AG04449 (cell line): ENCODE results near the gene MTHFD1L.

ENCODE experiments used
- CTCF ChIA-PET: fragments of 350-600 bp; formaldehyde crosslinking; extraction: SDS; loops from one replicate; lab custom pipeline; 2021; ENCODE audit warnings: antibody characterized with exemption; lab: Yijun Ruan, JAX
- POLR2A ChIA-PET: fragments of 400-600, 350-600 bp; formaldehyde crosslinking; extraction: SDS; loops from one replicate; lab custom pipeline; 2020; ENCODE audit warnings: antibody characterized with exemption, inconsistent platforms; lab: Yijun Ruan, JAX
- DNase-seq: peaks from one replicate; pipeline ENCODE4 v3.0.0-alpha.2; 2010; ENCODE audit warnings: low read depth, low spot score
- H3K4me3 ChIP-seq: 2 replicates; pipeline ENCODE4 v1.5.1; 2011; ENCODE audit warnings: low read depth, mild to moderate bottlenecking, control low read depth, low read length
- CTCF ChIP-seq: IDR thresholded peaks from one replicate; pipeline ENCODE4 v1.5.1; 2011; ENCODE audit warnings: mild to moderate bottlenecking, moderate library complexity, low read length, control low read depth, inconsistent platforms; ENCODE audit not compliant: insufficient read depth; ENCODE audit errors: missing control alignments

The MTHFD1L gene

DNA sequence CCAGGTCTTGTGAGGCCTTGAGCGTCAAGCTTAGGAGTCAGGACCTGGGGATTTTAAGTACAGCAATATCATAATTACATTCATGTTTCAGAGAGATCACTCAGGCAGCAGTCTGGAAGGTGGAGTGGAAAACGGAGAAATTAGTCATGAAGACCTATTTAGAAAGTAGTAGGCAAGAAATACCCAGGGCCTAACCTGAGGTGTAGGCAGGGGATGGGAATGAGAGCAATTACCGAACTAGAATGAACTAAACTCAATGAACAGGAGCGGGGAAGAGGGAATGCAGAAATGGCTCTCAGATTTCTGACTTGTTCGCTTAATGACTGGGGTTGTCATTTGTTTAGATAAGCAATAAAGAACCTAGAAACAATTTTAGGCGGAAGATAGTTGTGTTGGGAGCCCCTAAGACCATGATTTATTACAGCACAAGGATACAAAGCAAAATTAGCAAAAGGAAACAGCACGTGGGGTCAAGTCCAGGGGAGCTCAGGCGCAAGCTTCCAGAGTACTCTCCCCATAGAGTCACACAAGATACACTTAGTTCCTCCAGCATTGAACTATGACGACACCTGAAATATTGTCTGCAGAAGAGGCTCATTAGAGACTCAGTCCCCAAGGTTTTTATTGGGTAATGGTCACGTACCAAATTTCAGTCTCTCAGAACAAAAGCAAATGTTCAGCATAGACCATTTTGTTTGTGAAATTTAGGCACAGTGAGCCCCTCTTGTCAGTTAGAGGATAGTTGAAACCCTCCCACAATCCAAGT is 195.4 kb downstream of the MTHFD1L start:
- ChIA-PET POLR2A (interaction anchor here (1.6 kb wide), 1 partner anchor 20 kb away, joined by 9 read pairs; no protein-coding TSS in a partner anchor), CTCF (interaction anchor here (1.4 to 3.3 kb wide), 2 partner anchors 9 to 47 kb away, joined by 3 to 13 read pairs; no protein-coding TSS in a partner anchor)
- no peak for DNase-seq
- TF ChIP-seq CTCF: no peak
- no peak overlapping the region for H3K4me3 ChIP-seq

- DNase-seq: peak; percentile 65
- TF ChIP-seq CTCF: no peak
- no peak overlapping the region for H3K4me3 ChIP-seq
- ChIA-PET POLR2A (no interaction called here), CTCF (interaction anchor here (0.8 to 1.4 kb wide), 2 partner anchors 18 to 49 kb away, joined by 3 to 4 read pairs; no protein-coding TSS in a partner anchor)
These were observed 197.8 kb downstream of the MTHFD1L start for GRCh38 chr6:151063352-151063751.

DNA sequence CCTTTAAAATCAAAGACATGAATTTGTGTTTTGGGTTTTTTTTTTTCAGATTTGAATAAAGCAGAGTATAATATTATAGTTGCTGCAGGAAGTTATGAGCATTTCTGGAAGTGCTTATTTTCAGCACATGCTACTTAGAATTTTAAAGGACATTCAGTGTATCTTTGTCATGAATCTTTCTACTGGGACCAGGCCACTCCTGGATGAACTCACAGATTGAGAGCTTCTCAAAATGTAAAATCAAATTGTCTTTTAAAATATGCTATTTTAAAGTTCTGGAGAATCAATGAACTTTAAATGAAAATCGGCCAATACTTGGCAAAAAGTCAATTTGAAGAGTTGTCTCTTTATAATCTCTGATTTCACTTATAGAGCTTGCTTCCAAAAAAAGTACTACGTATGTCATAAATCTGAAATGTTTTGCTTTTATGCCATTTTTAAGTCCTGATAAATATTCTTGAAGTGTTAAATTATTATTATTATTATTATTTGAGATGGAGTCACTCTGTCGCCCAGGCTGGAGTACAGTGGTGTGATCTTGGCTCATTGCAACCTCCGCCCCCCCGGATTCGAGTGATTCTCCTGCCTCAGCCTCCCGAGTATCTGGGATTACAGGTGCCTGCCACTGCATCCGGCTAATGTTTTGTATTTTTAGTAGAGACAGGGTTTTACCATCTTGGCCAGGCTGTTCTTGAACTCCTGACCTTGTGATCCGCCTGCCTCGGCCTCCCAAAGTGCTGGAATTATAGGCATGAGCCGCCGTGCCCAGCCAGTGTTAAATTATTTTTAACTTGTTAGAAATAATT is 198.5 kb downstream of the MTHFD1L start:
- ChIA-PET POLR2A (no interaction called here), CTCF (interaction anchor here (0.8 to 1.4 kb wide), 2 partner anchors 18 to 49 kb away, joined by 3 to 4 read pairs; no protein-coding TSS in a partner anchor)
- no peak for TF ChIP-seq CTCF
- DNase-seq: no peak
- no peak overlapping the region for H3K4me3 ChIP-seq

DNA sequence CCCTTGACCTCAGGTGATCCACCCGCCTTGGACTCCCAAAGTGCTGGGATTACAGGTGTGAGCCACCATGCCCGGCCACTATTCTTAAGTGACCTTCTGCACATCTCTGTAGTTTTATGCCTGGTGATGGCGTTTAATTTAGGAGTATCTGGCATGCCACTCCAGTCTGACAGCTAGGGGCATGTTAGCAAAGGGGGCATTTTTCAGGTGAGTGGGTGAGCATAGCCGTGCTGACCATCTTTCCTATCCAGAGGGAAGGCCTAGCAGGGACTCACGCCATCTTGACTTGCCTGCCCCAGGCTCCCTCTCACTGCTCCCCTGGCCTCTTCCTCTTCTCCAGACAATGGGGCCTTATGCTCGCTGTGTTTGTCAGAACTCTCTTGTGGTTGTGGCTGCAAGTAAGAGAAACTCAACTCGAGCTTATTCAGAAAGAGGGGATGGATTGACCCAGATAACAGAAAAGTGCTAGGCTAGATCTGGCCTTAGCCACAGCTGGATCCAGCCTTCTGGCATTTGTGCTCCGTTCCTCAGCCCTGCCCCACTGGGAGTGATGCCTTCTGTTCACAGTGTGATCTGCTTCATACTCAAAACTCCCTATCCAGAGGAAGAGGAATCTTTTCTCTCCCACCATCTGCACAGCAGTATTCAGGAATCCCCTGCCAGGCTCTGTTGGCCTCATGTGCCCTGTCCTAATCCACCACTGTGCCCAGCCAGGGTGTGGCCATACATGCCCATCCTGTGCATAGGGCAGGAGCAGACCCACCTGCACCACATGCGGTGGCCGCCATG is 199.7 kb downstream of the MTHFD1L start:
- POLR2A ChIA-PET: no interaction called here
- no peak for DNase-seq
- no peak for TF ChIP-seq CTCF
- H3K4me3 ChIP-seq: no peak overlapping the region
- CTCF ChIA-PET: interaction anchor here (1.3 to 5.4 kb wide), 2 partner anchors 51 to 259 kb away, joined by 4 to 18 read pairs; no protein-coding TSS in a partner anchor

GRCh38 chr6:151067684-151068596 is 202.4 kb downstream of the MTHFD1L start:
- TF ChIP-seq CTCF: no peak
- peak; percentile 95 for DNase-seq
- ChIA-PET POLR2A (interaction anchor here (0.7 kb wide), 1 partner anchor 173 kb away, joined by 3 read pairs; no protein-coding TSS in a partner anchor), CTCF (interaction anchor here (0.9 to 5.4 kb wide), 6 partner anchors 9 to 264 kb away, joined by 3 to 18 read pairs (median 5); no protein-coding TSS in a partner anchor)
- H3K4me3 ChIP-seq: no peak overlapping the region; the same call in 1 of the 2 replicates
